PC-3 (cell line): ENCODE results near the gene GAD1. TPM values are rescaled to one million over a fixed set of nuclear protein-coding genes. Genes with fewer than 3 reads are reported as not detected.

Experiments used
- ATAC-seq: fragments of 200-7000 bp; cut with Tn5 transposase; 2 replicates; pipeline ENCODE4 v1.9.1; 2020; ENCODE audit warnings: mild to moderate bottlenecking, moderate library complexity
- BruUV-seq: library from RNA; stranded (reverse); fragments of 400-500 nt; replicated peaks from 2 replicates; lab custom pipeline; 2021; lab: Mats Ljungman, UMichigan
- CTCF ChIA-PET: fragments of 300-600 bp; sonication (Branson Sonifier 250); formaldehyde crosslinking; loops from one replicate; lab custom pipeline; 2022; ENCODE audit warnings: antibody characterized with exemption; lab: Charles Lee
- POLR2A ChIA-PET: fragments of 300-600 bp; sonication (Branson Sonifier 250); formaldehyde crosslinking; loops from one replicate; lab custom pipeline; 2022; ENCODE audit warnings: antibody characterized with exemption; ENCODE audit not compliant: unreplicated experiment; lab: Charles Lee
- DNase-seq: peaks from one replicate; pipeline ENCODE4 v3.0.0-alpha.2; 2015
- H2AFZ ChIP-seq: fragments of 300-600 bp; sonication (generic); 2 replicates; pipeline ENCODE4 v1.6.0; 2016; ENCODE audit warnings: antibody characterized with exemption, low read length
- H3F3A ChIP-seq: fragments of 300-600 bp; sonication (generic); one replicate; pipeline ENCODE4 v1.6.0; 2017; ENCODE audit warnings: antibody characterized with exemption, low read length, control low read depth, mild to moderate bottlenecking; ENCODE audit not compliant: unreplicated experiment
- H3K27ac ChIP-seq: fragments of 300-600 bp; sonication (generic); 2 replicates; pipeline ENCODE4 v1.5.1; 2016; ENCODE audit warnings: mild to moderate bottlenecking, low read length
- H3K27me3 ChIP-seq: fragments of 300-600 bp; sonication (generic); 2 replicates; pipeline ENCODE4 v1.6.1; 2016; ENCODE audit warnings: low read length, mixed read lengths
- H3K36me3 ChIP-seq: fragments of 300-600 bp; sonication (generic); 2 replicates; pipeline ENCODE4 v1.6.1; 2016; ENCODE audit warnings: low read depth, mixed run types, low read length, mixed read lengths
- H3K4me1 ChIP-seq: fragments of 300-600 bp; sonication (generic); 2 replicates; pipeline ENCODE4 v1.5.1; 2016; ENCODE audit warnings: low read length; ENCODE audit not compliant: insufficient read depth
- H3K4me2 ChIP-seq: fragments of 300-600 bp; sonication (generic); 2 replicates; pipeline ENCODE4 v1.6.0; 2016; ENCODE audit warnings: low read length
- H3K4me3 ChIP-seq: fragments of 300-600 bp; sonication (generic); 2 replicates; pipeline ENCODE4 v1.5.1; 2016; ENCODE audit warnings: mild to moderate bottlenecking, low read length, mixed read lengths
- H3K79me2 ChIP-seq: fragments of 300-600 bp; sonication (generic); 2 replicates; pipeline ENCODE4 v1.6.1; 2017; ENCODE audit warnings: low read length, mixed read lengths
- H3K9ac ChIP-seq: fragments of 300-600 bp; sonication (generic); 2 replicates; pipeline ENCODE4 v1.6.0; 2016; ENCODE audit warnings: mild to moderate bottlenecking, low read length
- H3K9me2 ChIP-seq: fragments of 300-600 bp; sonication (generic); replicated peaks from 2 replicates; pipeline ENCODE4 v1.6.1; 2016; ENCODE audit warnings: mixed run types, low read length, mixed read lengths
- H3K9me3 ChIP-seq: fragments of 300-600 bp; sonication (generic); 2 replicates; pipeline ENCODE4 v1.6.1; 2016; ENCODE audit warnings: low read length, mixed read lengths
- H4K20me1 ChIP-seq: fragments of 300-600 bp; sonication (generic); 2 replicates; pipeline ENCODE4 v1.6.1; 2016; ENCODE audit warnings: low read length, mixed read lengths
- EZH2 ChIP-seq: fragments of 300-600 bp; sonication (generic); IDR thresholded peaks from one replicate; pipeline ENCODE4 v1.6.1; 2017; ENCODE audit warnings: antibody characterized with exemption, mild to moderate bottlenecking, low read length; ENCODE audit not compliant: unreplicated experiment
- EZH2phosphoT487 ChIP-seq: fragments of 300-600 bp; sonication (generic); IDR thresholded peaks from 2 replicates; pipeline ENCODE4 v1.6.1; 2018; ENCODE audit warnings: mild to moderate bottlenecking, antibody characterized with exemption, low read length, borderline replicate concordance
- intact Hi-C: fragments of 100-400 bp; cut with micrococcal nuclease; formaldehyde crosslinking; loops from 2 replicates; pipeline ENCODE4 v1.9.0; 2023
- total RNA-seq: library from RNA; depleted of rRNA; stranded (reverse); fragments of >200 nt; gene quantifications from 2 replicates; pipeline ENCODE4 v1.2.3, GENCODE V29; 2014
- TF ChIP-seq, protein P1 (sequence below): fragments of 300-600 bp; sonication (generic); conservative IDR thresholded peaks from 2 replicates; pipeline ENCODE4 v1.5.1; 2017; ENCODE audit warnings: antibody characterized with exemption, low read depth, mild to moderate bottlenecking, low read length

GAD1 gene
- total RNA-seq, 1 experiment from 2014 or later = 10.6 TPM

DNA sequence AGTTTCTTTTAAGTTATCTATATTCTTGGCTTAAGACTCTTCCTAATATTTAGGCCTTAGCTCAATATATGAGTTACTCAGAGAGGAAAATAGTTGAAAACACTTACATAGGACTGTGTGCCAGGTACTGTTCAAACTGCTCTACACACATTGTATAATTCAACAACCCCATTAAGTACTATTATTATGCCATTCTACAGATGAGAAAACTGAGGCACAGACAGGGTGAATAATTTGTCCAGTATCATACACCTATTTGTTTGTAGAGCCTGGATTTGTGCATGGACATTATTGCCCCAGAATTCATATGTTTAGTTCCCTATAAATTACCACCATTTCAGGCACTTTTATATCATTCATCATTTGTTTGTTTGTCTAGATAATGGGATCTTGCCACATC lies 17.7 kb upstream of the GAD1 start:
- H3K4me1 ChIP-seq = no peaks in the 10 kb centered on the region
- no peaks in the 10 kb centered on the region for H3K9me3 ChIP-seq
- TF ChIP-seq EZH2phosphoT487 (no peak), EZH2 (no peak)
- TF ChIP-seq, protein P1, sequence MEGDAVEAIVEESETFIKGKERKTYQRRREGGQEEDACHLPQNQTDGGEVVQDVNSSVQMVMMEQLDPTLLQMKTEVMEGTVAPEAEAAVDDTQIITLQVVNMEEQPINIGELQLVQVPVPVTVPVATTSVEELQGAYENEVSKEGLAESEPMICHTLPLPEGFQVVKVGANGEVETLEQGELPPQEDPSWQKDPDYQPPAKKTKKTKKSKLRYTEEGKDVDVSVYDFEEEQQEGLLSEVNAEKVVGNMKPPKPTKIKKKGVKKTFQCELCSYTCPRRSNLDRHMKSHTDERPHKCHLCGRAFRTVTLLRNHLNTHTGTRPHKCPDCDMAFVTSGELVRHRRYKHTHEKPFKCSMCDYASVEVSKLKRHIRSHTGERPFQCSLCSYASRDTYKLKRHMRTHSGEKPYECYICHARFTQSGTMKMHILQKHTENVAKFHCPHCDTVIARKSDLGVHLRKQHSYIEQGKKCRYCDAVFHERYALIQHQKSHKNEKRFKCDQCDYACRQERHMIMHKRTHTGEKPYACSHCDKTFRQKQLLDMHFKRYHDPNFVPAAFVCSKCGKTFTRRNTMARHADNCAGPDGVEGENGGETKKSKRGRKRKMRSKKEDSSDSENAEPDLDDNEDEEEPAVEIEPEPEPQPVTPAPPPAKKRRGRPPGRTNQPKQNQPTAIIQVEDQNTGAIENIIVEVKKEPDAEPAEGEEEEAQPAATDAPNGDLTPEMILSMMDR = no peak
- no peaks in the 10 kb centered on the region for H4K20me1 ChIP-seq
- ATAC-seq = no peak
- H3K9me2 ChIP-seq = no peaks in the 10 kb centered on the region
- intact Hi-C loops = loop anchor here (10.0 kb wide), 1 partner anchor 124 kb away; no protein-coding TSS in a partner anchor
- H3K4me3 ChIP-seq = no peak overlapping the region
- no peaks in the 10 kb centered on the region for H3K27me3 ChIP-seq
- BruUV-seq = no TSS peak
- no peak overlapping the region for H3K27ac ChIP-seq
- no peak overlapping the region for H3K4me2 ChIP-seq
- no peaks in the 10 kb centered on the region for H3K79me2 ChIP-seq
- CTCF ChIA-PET = no interaction called here
- no peak for DNase-seq
- no peak overlapping the region for H2AFZ ChIP-seq
- POLR2A ChIA-PET = no interaction called here
- H3K9ac ChIP-seq = no peak overlapping the region
- H3F3A ChIP-seq = no peaks in the 10 kb centered on the region
- no peaks in the 10 kb centered on the region for H3K36me3 ChIP-seq

DNA sequence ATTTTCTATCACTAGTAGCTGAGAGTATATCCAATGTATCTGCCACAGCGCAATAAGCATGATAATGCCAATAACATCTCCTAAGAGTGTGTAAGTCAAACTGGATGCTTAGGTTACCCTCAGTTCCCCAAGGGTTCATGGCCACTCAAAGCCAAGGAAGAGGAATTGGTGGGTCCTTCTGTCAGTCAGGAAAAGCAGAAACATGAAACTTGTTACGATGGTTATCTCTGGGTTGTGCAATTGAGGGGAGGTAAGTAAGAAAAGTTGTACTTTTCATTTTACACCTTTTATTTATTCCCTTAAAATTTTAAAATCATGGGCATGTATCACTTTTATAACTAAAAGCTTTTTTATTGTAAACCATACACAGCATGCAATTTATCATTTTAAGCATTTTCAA lies 10.1 kb upstream of the GAD1 start:
- Histone ChIP-seq H3K9me3 (no peaks in the 10 kb centered on the region), H3K9ac (no peak overlapping the region), H3K79me2 (no peaks in the 10 kb centered on the region), H3F3A (no peaks in the 10 kb centered on the region), H3K4me1 (no peaks in the 10 kb centered on the region), H3K27me3 (no peaks in the 10 kb centered on the region), H3K27ac (no peak overlapping the region), H3K4me3 (no peak overlapping the region), H3K9me2 (no peaks in the 10 kb centered on the region), H2AFZ (no peak overlapping the region), H3K4me2 (no peak overlapping the region), H3K36me3 (no peaks in the 10 kb centered on the region), H4K20me1 (no peaks in the 10 kb centered on the region)
- ChIA-PET POLR2A (no interaction called here), CTCF (no interaction called here)
- intact Hi-C loops = no loop called here
- TF ChIP-seq EZH2 (no peak), EZH2phosphoT487 (no peak)
- no peak for ATAC-seq
- no TSS peak for BruUV-seq
- DNase-seq = no peak

DNA sequence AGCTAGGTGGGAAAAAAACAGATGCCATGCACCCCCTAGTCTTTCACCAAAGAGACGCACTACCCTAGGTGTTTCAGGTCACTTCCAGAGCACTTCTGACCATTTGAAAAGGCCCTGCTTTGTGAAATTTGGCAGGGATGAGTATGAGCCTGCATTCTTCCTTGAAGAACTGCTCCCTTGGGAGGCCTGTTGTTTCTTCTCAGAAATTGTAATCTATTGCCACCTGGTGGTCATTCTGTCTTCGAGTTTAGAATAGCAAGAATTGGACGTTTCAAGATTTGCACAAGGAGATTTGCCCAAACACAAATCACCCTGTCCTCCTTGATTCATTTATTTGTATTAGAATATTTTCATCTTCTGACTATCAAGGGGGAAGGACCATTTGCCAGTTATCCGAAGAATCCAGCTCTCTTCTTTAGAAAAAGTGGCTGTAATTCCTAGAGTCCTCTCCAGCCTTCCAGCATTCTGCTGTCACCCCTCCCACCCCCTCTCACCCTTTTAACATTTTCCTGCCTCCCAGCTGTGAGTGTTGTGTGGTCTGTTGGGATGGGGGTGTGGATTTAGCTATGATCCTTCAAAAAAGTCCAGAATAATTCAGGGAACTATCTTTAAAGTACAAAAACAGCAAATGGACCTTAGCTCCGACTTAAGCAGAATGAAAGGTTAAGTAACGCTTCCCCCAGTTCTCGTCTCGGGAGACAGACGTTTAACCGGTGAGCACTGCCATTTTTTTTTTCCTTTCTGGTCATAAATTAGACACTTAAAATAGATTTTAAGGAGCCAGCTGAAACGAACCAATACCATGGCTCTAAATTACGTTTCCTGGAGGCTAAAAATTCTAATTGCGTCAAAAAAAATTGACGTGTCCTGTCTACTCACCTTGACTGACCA lies 3.7 kb upstream of the GAD1 start:
- intact Hi-C loops = loop anchor here (1.0 to 5.0 kb wide), 6 partner anchors 74 to 576 kb away; no protein-coding TSS in a partner anchor
- Histone ChIP-seq H3K9ac (no peak overlapping the region), H3K27me3 (no peaks in the 10 kb centered on the region), H3K36me3 (no peaks in the 10 kb centered on the region), H3K9me3 (no peaks in the 10 kb centered on the region), H3K4me1 (peaks cover 9% of the 10 kb centered on the region; the same call in 1 of the 2 replicates), H4K20me1 (no peaks in the 10 kb centered on the region), H3K4me2 (peak overlapping the region; percentile 45), H3K4me3 (peak overlapping the region; percentile 32; the same call in 1 of the 2 replicates), H3K79me2 (no peaks in the 10 kb centered on the region), H3K9me2 (no peaks in the 10 kb centered on the region), H2AFZ (peak overlapping the region; percentile 9; the same call in 1 of the 2 replicates), H3K27ac (no peak overlapping the region), H3F3A (no peaks in the 10 kb centered on the region)
- ChIA-PET CTCF (interaction anchor here (0.6 to 0.7 kb wide), 2 partner anchors 73 to 817 kb away, joined by 3 to 4 read pairs; no protein-coding TSS in a partner anchor), POLR2A (no interaction called here)
- no TSS peak for BruUV-seq
- peak; percentile 9; the same call in 1 of the 2 replicates for ATAC-seq
- no peak for TF ChIP-seq EZH2
- TF ChIP-seq EZH2phosphoT487 = no peak
- TF ChIP-seq, protein P1 = peak; percentile 87
- DNase-seq = peak; percentile 94
